Limb (tissue), 2 donors: ENCODE results near the gene CHMP4A.

Experiments
- DNase-seq, 2 donors: peaks; one replicate each; pipeline ENCODE4 v3.0.0-alpha.2; 2016; ENCODE audit errors: extremely low spot score in 2 of 2

The CHMP4A gene

GRCh38 chr14:24196071-24197055 is 16.9 kb downstream of the CHMP4A start:
- DNase-seq = no peak

- DNase-seq = peak; percentile 85 to 92
These were observed 17.9 kb downstream of the CHMP4A start, which contains the start of gene TM9SF1 for GRCh38 chr14:24195186-24196070. TM9SF1 (minus strand) TSS chr14:24195441; CDS start chr14:24195019, 422 bp downstream.

- no peak for DNase-seq
These were observed 18.5 kb downstream of the CHMP4A start for GRCh38 chr14:24194873-24195185.

GRCh38 chr14:24194186-24194872 is 19.0 kb downstream of the CHMP4A start:
- no peak for DNase-seq

- DNase-seq = no peak
These were observed 20.4 kb downstream of the CHMP4A start for GRCh38 chr14:24192933-24193332.

GRCh38 chr14:24190416-24190815 is 22.9 kb downstream of the CHMP4A start:
- DNase-seq = no peak

GRCh38 chr14:24189460-24189859 is 23.8 kb downstream of the CHMP4A start:
- no peak for DNase-seq

GRCh38 chr14:24189059-24189375 is 24.3 kb downstream of the CHMP4A start:
- DNase-seq = no peak

- peak; percentile 95 to 98 for DNase-seq
These were observed 24.8 kb downstream of the CHMP4A start, which contains the start of gene IPO4 for GRCh38 chr14:24188251-24189058. IPO4 (minus strand) TSS chr14:24188816; CDS start chr14:24188787, 29 bp downstream.

GRCh38 chr14:24187539-24187915 is 25.8 kb downstream of the CHMP4A start:
- no peak for DNase-seq

- DNase-seq = no peak
These were observed 26.3 kb downstream of the CHMP4A start for GRCh38 chr14:24186831-24187538.

GRCh38 chr14:24185741-24186140 is 27.5 kb downstream of the CHMP4A start:
- DNase-seq = no peak

- DNase-seq = no peak
These were observed 28.3 kb downstream of the CHMP4A start for GRCh38 chr14:24185026-24185425.

GRCh38 chr14:24184104-24184970 is 29.0 kb downstream of the CHMP4A start:
- no peak for DNase-seq

- DNase-seq = no peak
These were observed 30.2 kb downstream of the CHMP4A start for GRCh38 chr14:24183014-24183481.

- no peak for DNase-seq
These were observed 31.0 kb downstream of the CHMP4A start for GRCh38 chr14:24182110-24182882.

- no peak for DNase-seq
These were observed 31.8 kb downstream of the CHMP4A start for GRCh38 chr14:24181371-24182077.
